ENCODE results near the gene KHDRBS2. TPM values are rescaled to one million over a fixed set of nuclear protein-coding genes. Genes with fewer than 3 reads are reported as not detected.

KHDRBS2 gene
- total and polyA plus RNA-seq, 2 of the 13 experiments (the other 11 are each of a cell fraction or from before 2014, with no cell fraction given) = not detected

GRCh38 chr6:61869632-61870400, 416.2 kb downstream of the KHDRBS2 start:
- no peak overlapping the region for H3K9ac ChIP-seq (ENCODE audit: insufficient read depth, low read depth, low read length)
- DNase-seq (ENCODE audit: low spot score) = no peak
- ChIA-PET CTCF (ENCODE audit: low intra/inter-chr PET ratio, low total read pairs) (no interaction called here), POLR2A (no interaction called here)
- H3K4me3 ChIP-seq (replicated peaks in 1 of 3; ENCODE audit: insufficient read depth in 1 of 3, low read depth in 2 of 3, low read length in 3 of 3) = no peak overlapping the region
- no peaks in the 10 kb centered on the region for H3K27me3 ChIP-seq (ENCODE audit: control insufficient read depth in 1 of 2, insufficient read depth in 2 of 2, low read length in 2 of 2)
- H3K36me3 ChIP-seq (replicated peaks in 1 of 2; ENCODE audit: control insufficient read depth in 1 of 2, insufficient read depth in 2 of 2, low read length in 2 of 2) = no peaks in the 10 kb centered on the region
- ATAC-seq = no peak
- no TSS peak for BruUV-seq (replicated peaks)
- no peaks in the 10 kb centered on the region for H3K79me2 ChIP-seq (ENCODE audit: insufficient read depth, low read length)
- no peak for FAIRE-seq
- in situ Hi-C loops (cut with HindIII; ENCODE audit: extremely low pct_ligation_motif_present, low pct_unique_long_range_greater_than_20kb) (no loop called here), intact Hi-C loops (cut with micrococcal nuclease; ENCODE audit: unreplicated experiment) (no loop called here)
- peaks cover 32% of the 10 kb centered on the region for H3K9me3 ChIP-seq (ENCODE audit: low read length)
- no peak for TF ChIP-seq ZNF296 (CRISPR knock-in tag; conservative IDR thresholded peaks at IDR 0.05)
- no peak for TF ChIP-seq ZNF546 (CRISPR knock-in tag; conservative IDR thresholded peaks at IDR 0.05)
- no peaks in the 10 kb centered on the region for H4K20me1 ChIP-seq (ENCODE audit: insufficient read depth, low read length)
- WGBS (ENCODE audit: low lambda C conversion rate) = 25% methylated on average over 15 of the region's 15 CpGs
- no peak overlapping the region for H3K27ac ChIP-seq (ENCODE audit: extremely low read length, insufficient read depth, low read length)
- H2AFZ ChIP-seq (ENCODE audit: low read length) = no peak overlapping the region
- no peak overlapping the region for H3K4me2 ChIP-seq (ENCODE audit: low read depth, low read length)
- H3K4me1 ChIP-seq (ENCODE audit: insufficient read depth, low read length) = no peaks in the 10 kb centered on the region

DNA sequence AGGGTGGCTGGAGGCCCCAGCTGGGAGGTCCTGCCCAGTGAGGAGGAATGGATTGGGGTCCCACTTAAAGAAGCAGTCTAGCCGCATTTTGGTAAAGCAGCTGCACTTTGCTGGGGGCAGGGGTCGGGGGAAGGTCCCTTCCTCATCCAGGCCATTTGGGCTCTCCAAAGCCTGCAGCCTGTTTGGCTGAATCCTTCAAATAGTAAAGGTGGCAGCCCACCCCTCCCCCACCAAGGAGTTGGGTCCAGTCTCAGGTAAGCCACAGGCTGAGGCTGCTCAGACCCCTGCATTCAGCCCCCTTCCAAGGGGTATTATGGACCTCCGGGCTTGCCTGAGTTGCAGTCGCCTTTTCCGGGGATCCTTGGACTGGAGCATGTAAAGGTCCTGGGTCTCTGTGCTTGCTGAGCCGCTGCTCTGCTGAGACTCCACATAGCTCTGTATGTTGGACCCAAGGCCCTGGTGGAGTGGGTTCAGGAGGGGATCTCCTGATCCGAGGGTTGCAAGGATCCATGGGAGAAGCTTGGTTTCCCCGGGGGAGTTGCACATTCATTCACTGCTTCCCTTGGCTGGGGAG, 417.4 kb downstream of the KHDRBS2 start:
- H3K9me3 ChIP-seq (ENCODE audit: low read length) = peaks cover 45% of the 10 kb centered on the region
- no peaks in the 10 kb centered on the region for H3K36me3 ChIP-seq (replicated peaks in 1 of 2; ENCODE audit: control insufficient read depth in 1 of 2, insufficient read depth in 2 of 2, low read length in 2 of 2)
- WGBS (ENCODE audit: low lambda C conversion rate) = 12% methylated on average over 5 of the region's 8 CpGs
- CTCF ChIA-PET (ENCODE audit: low intra/inter-chr PET ratio, low total read pairs) = no interaction called here
- no peaks in the 10 kb centered on the region for H3K27me3 ChIP-seq (ENCODE audit: control insufficient read depth in 1 of 2, insufficient read depth in 2 of 2, low read length in 2 of 2)
- BruUV-seq (replicated peaks) = no TSS peak
- POLR2A ChIA-PET = no interaction called here
- H3K4me3 ChIP-seq (replicated peaks in 1 of 3; ENCODE audit: insufficient read depth in 1 of 3, low read depth in 2 of 3, low read length in 3 of 3) = no peak overlapping the region
- in situ Hi-C loops (cut with HindIII; ENCODE audit: extremely low pct_ligation_motif_present, low pct_unique_long_range_greater_than_20kb) (no loop called here), intact Hi-C loops (cut with micrococcal nuclease; ENCODE audit: unreplicated experiment) (no loop called here)
- H3K27ac ChIP-seq (ENCODE audit: extremely low read length, insufficient read depth, low read length) = no peak overlapping the region
- H3K79me2 ChIP-seq (ENCODE audit: insufficient read depth, low read length) = no peaks in the 10 kb centered on the region
- no peaks in the 10 kb centered on the region for H4K20me1 ChIP-seq (ENCODE audit: insufficient read depth, low read length)
- DNase-seq (ENCODE audit: low spot score) (no peak), ATAC-seq (no peak), FAIRE-seq (no peak)
- H2AFZ ChIP-seq (ENCODE audit: low read length) = no peak overlapping the region
- H3K9ac ChIP-seq (ENCODE audit: insufficient read depth, low read depth, low read length) = no peak overlapping the region
- TF ChIP-seq ZNF788 (CRISPR knock-in tag; IDR thresholded peaks at IDR 0.05; ENCODE audit: borderline replicate concordance) = no peak
- TF ChIP-seq, protein P1, sequence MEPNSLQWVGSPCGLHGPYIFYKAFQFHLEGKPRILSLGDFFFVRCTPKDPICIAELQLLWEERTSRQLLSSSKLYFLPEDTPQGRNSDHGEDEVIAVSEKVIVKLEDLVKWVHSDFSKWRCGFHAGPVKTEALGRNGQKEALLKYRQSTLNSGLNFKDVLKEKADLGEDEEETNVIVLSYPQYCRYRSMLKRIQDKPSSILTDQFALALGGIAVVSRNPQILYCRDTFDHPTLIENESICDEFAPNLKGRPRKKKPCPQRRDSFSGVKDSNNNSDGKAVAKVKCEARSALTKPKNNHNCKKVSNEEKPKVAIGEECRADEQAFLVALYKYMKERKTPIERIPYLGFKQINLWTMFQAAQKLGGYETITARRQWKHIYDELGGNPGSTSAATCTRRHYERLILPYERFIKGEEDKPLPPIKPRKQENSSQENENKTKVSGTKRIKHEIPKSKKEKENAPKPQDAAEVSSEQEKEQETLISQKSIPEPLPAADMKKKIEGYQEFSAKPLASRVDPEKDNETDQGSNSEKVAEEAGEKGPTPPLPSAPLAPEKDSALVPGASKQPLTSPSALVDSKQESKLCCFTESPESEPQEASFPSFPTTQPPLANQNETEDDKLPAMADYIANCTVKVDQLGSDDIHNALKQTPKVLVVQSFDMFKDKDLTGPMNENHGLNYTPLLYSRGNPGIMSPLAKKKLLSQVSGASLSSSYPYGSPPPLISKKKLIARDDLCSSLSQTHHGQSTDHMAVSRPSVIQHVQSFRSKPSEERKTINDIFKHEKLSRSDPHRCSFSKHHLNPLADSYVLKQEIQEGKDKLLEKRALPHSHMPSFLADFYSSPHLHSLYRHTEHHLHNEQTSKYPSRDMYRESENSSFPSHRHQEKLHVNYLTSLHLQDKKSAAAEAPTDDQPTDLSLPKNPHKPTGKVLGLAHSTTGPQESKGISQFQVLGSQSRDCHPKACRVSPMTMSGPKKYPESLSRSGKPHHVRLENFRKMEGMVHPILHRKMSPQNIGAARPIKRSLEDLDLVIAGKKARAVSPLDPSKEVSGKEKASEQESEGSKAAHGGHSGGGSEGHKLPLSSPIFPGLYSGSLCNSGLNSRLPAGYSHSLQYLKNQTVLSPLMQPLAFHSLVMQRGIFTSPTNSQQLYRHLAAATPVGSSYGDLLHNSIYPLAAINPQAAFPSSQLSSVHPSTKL (CRISPR knock-in tag; IDR thresholded peaks at IDR 0.05) = no peak
- no peak for TF ChIP-seq ATF2 (CRISPR knock-in tag; IDR thresholded peaks at IDR 0.05)
- TF ChIP-seq, protein P2, sequence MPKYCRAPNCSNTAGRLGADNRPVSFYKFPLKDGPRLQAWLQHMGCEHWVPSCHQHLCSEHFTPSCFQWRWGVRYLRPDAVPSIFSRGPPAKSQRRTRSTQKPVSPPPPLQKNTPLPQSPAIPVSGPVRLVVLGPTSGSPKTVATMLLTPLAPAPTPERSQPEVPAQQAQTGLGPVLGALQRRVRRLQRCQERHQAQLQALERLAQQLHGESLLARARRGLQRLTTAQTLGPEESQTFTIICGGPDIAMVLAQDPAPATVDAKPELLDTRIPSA (CRISPR knock-in tag; IDR thresholded peaks at IDR 0.05; ENCODE audit: borderline replicate concordance) = no peak
- no peak overlapping the region for H3K4me2 ChIP-seq (ENCODE audit: low read depth, low read length)
- no peaks in the 10 kb centered on the region for H3K4me1 ChIP-seq (ENCODE audit: insufficient read depth, low read length)

Data from HepG2 (cell line).